ENCODE data around the gene ORAI3.

ORAI3 gene

GRCh38 chr16:30948667-30949649 is at the start of gene ORAI3:
Gene ORAI3, plus strand, starts transcription at chr16:30949068. Its CDS starts 222 bp downstream, at chr16:30949290.
- peak; percentile 80 for DNase-seq

- no peak for DNase-seq
These were observed 49.1 kb upstream of the ORAI3 start for GRCh38 chr16:30899794-30900193.

GRCh38 chr16:30900588-30900987 is 48.3 kb upstream of the ORAI3 start:
- DNase-seq, result no peak

- no peak for DNase-seq
These were observed 47.5 kb upstream of the ORAI3 start for GRCh38 chr16:30901201-30902028.

- peak; percentile 85 for DNase-seq
These were observed 46.6 kb upstream of the ORAI3 start for GRCh38 chr16:30902029-30902972.

GRCh38 chr16:30903002-30903401 is 45.9 kb upstream of the ORAI3 start:
- DNase-seq, result no peak

GRCh38 chr16:30903596-30903995 is 45.3 kb upstream of the ORAI3 start:
- no peak for DNase-seq

GRCh38 chr16:30904114-30904780 is 44.6 kb upstream of the ORAI3 start:
- no peak for DNase-seq

- DNase-seq, result no peak
These were observed 41.8 kb upstream of the ORAI3 start for GRCh38 chr16:30907064-30907463.

- DNase-seq, result no peak
These were observed 38.3 kb upstream of the ORAI3 start for GRCh38 chr16:30910427-30911029.

GRCh38 chr16:30912794-30913412 is 36.0 kb upstream of the ORAI3 start:
- no peak for DNase-seq

- no peak for DNase-seq
These were observed 34.0 kb upstream of the ORAI3 start for GRCh38 chr16:30914830-30915229.

- DNase-seq, result no peak
These were observed 30.3 kb upstream of the ORAI3 start for GRCh38 chr16:30918614-30919013.

- DNase-seq, result no peak
These were observed 28.0 kb upstream of the ORAI3 start for GRCh38 chr16:30920891-30921290.

- DNase-seq, result no peak
These were observed 27.5 kb upstream of the ORAI3 start for GRCh38 chr16:30921459-30921747.

GRCh38 chr16:30921748-30922419 is 27.0 kb upstream of the ORAI3 start:
- peak; percentile 94 for DNase-seq

GRCh38 chr16:30922420-30922959 is 26.4 kb upstream of the ORAI3 start:
- DNase-seq, result peak; percentile 100

GRCh38 chr16:30922960-30923535 is 25.8 kb upstream of the ORAI3 start:
- peak; percentile 99 for DNase-seq

GRCh38 chr16:30923554-30924075 is 25.3 kb upstream of the ORAI3 start, which contains the start of gene FBXL19:
Gene FBXL19, plus strand, starts transcription at chr16:30923572. Its CDS starts 2,183 bp downstream, at chr16:30925755.
- DNase-seq, result peak; percentile 71
